ENCODE results near the gene PFKFB4.

The PFKFB4 gene

DNA sequence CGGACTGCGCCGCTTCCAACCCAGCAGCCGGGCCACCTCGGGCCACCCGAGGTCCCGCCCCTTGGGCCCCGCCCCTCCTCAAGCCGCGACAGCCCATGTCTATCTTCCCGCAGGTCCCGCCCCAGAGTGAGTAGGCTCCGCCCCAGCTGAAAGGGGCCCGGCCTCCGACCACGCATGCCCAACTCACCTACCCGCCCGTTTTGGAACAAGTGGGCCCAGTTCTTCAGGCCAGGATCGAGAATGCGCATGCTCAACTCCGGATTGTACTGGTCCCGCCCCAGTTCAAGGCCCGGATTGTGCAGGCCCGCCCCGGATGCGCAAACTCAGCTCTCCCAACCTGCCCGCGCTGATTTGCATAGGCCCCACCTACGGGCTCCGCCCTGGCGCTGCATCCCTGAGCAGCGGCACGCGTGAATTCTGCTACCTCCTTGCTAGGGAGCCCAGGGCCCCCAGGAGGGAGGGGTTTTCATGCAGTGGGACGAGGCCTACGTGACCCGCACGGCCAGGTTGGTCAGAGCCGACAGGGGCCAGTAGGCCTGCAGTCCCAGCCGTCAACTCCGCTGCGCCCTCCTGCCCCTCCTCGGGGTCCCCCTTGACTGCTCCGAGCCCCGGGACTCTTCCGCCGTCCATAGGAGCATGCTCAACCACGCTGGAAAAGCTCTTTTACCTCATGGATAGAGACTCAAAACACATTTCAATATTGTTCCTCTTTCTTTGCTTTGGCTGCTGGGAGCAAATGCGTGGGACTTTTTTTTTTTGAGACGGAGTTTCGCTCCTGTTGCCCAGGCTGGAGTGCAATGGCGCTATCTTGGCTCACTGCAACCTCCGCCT lies at the start of gene PFKFB4:
PFKFB4 (minus strand) TSS at position 8 of the 831 bp plus-strand sequence. CDS start 26 bp downstream, outside the sequence.
- Mint-ChIP-seq H3K27ac (peak within 1 kb of the TSS; percentile 93), H3K27me3 (peaks cover 2% of the 10 kb centered on the region), H3K9me3 (no peaks in the 10 kb centered on the region), H3K36me3 (ENCODE audit: low read depth) (peaks cover 2% of the 10 kb centered on the region), H3K4me1 (peaks cover 25% of the 10 kb centered on the region), H3K4me3 (peak within 1 kb of the TSS; percentile 84)
- ATAC-seq (peak; percentile 89), DNase-seq (peak; percentile 99)

DNA sequence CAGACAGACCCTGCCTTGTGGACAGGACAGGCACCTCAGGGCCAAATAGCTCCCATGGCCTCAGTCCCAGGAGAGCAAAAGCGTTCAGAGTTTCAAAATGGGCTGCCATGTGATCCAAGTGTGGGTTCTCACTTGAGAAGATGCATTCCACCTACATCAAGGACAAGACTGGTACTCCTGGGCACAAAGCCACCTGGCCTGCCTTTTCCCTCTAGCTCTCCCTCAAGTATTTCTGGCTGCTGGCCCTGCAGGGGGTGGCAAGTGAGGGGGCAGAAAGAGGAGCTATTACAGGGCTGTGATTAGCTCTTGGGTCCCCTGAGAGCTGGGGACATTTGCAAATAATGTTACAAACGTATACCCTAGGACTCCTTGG lies 45.0 kb upstream of the PFKFB4 start:
- H3K4me3 Mint-ChIP-seq: no peak overlapping the region
- peaks cover 27% of the 10 kb centered on the region for H3K36me3 Mint-ChIP-seq (ENCODE audit: low read depth)
- H3K9me3 Mint-ChIP-seq: no peaks in the 10 kb centered on the region

DNA sequence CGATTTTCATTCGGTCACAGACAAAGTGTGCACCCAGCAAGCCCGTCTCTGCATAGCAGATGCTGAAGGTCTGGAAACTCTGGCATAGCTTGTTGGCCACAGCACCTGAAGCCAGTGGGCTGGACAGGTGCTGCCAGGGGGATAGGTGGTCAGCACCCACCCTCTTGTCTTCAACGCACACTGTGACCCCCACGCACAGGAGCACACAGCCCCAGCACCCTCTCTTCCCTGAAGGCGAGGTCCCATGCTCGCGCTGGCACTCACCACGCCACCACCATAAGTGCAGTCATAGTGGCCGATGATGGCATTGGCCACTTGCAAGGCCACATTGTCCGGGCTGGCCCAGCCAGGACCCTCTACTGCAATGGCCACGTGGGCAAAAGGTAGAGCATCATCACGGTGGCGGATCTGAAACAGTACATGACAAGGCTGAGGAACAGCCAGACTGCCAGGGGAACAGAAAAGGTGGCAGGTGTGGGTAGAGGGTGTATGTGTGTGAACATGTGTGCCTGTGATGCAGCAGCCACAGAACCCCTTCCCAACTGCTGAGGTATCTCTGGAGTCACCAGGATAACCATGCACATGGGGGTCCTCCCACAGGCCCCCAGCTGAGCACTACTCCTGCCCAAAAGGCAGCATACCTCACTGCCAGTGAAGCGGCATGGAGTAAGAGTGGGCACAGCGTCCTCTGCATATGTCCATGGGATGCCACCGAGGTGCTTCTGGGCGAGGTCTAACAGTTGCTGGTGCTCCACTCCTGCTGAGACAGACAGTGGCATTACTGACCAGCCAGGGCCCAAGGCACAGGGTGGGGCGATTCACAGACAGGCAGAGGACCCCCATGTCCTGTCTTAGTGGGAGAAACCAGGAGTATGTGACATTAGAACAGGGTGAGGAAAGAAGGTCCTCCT lies 44.4 kb upstream of the PFKFB4 start:
- no peak overlapping the region for H3K27ac Mint-ChIP-seq
- peaks cover 3% of the 10 kb centered on the region for H3K4me1 Mint-ChIP-seq
- no peaks in the 10 kb centered on the region for H3K9me3 Mint-ChIP-seq
- H3K4me3 Mint-ChIP-seq: no peak overlapping the region
- peaks cover 25% of the 10 kb centered on the region for H3K36me3 Mint-ChIP-seq (ENCODE audit: low read depth)
- peaks cover 3% of the 10 kb centered on the region for H3K27me3 Mint-ChIP-seq
- ATAC-seq (no peak), DNase-seq (no peak)

More for the DNA sequence above, 45.0 kb upstream of the PFKFB4 start:
- Mint-ChIP-seq H3K27me3 (no peaks in the 10 kb centered on the region), H3K4me1 (no peaks in the 10 kb centered on the region), H3K27ac (no peak overlapping the region)
- ATAC-seq (no peak), DNase-seq (no peak)

DNA sequence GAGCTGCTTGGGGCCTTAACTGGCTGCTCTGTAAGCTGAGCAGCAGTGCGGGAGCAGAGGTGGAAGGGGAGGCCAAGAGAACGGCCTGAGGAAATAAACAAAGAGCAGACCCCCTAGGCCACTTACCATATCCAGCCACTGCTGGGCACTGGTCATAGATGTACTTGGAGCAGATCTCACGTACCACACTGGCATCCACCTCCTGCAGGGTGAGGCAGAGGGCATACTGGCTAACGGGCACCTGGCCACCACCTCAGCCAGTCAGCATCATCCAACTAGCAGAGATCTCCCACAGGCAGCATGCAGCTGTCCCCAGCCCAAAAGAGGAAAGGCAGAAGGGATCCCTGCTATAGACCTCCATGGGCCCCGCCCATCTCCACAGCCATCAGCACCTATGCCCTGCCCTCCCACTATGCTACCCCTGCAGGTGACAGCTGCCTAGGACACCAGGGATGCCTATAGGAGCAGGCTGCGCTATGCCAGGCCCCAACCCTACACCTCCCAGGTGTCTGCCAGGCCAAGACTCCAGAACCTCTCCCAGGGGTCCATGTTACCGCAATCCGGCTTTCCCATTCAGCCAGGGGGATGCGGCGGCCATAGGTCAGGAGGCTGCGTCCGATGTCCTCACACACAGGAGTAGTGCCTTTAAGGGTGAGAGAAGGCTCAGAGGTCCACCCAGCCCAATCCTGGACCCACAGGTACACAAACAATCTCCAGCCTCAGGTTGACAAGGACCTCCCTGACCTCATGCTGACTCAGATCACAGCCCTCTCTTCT lies 43.1 kb upstream of the PFKFB4 start:
- Mint-ChIP-seq H3K36me3 (ENCODE audit: low read depth) (peaks cover 21% of the 10 kb centered on the region), H3K4me3 (no peak overlapping the region), H3K27me3 (peaks cover 4% of the 10 kb centered on the region), H3K9me3 (no peaks in the 10 kb centered on the region), H3K4me1 (peaks cover 7% of the 10 kb centered on the region), H3K27ac (no peak overlapping the region)
- ATAC-seq: no peak
- no peak for DNase-seq

DNA sequence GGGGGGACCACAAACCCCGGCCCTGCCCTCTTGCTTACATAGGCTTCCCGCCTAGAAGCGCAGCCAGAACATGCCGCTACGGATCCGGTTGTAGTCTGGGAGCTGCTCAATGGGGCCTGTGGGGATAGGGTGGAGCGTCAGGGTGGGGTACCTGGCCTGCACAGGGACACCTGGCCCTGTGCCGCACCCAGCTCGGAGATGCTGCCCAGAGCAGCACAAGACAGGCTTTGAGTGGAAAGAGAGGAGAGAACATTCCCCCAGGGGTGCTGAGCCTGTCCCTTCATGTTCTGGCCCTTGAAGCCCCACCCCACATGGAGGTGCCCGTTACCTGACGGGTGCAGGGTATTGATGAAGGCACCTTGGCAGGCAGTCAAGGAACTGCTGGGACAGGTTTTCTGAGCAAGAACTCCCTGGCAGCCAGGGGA lies 42.5 kb upstream of the PFKFB4 start:
- Mint-ChIP-seq H3K4me1 (peaks cover 12% of the 10 kb centered on the region), H3K4me3 (no peak overlapping the region), H3K36me3 (ENCODE audit: low read depth) (peaks cover 15% of the 10 kb centered on the region), H3K27ac (no peak overlapping the region), H3K27me3 (peaks cover 10% of the 10 kb centered on the region), H3K9me3 (no peaks in the 10 kb centered on the region)
- DNase-seq (no peak), ATAC-seq (no peak)

DNA sequence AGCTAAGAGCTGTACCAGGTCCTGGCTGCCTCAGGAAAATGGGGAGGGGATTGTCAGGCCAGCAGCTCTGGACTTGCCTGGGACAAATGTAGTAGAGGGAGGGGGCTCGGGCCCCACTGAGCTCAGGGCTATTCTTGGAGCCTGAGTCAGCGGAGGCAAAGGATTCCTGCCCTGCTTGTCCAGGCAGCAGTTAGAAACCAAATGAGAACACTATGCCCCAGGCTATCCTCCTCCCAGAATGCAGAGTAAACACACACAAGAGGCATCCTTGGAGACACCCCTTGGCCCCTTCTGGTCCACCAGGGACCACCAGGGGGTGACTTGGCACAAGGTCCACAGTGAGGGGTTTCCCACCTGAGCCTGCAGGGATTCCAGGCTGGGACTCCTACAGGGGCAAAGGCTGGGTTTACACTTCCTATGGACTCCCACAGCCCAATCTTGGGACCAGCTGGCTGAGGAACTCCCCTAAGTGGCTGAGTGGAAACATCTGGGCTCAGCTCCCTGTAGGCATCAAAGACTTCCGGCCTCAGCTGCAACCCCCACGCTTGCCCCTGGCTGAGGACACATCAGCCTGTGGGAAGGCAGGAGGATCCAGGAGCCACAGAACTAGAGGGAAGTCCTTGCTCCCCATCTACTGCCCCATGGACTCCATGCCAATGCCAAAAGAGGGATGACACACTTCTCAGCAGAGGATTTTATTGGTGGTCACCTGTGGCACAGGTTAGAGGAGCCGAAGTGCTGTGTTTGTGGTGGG lies 41.9 kb upstream of the PFKFB4 start:
- no peak overlapping the region for H3K4me3 Mint-ChIP-seq

DNA sequence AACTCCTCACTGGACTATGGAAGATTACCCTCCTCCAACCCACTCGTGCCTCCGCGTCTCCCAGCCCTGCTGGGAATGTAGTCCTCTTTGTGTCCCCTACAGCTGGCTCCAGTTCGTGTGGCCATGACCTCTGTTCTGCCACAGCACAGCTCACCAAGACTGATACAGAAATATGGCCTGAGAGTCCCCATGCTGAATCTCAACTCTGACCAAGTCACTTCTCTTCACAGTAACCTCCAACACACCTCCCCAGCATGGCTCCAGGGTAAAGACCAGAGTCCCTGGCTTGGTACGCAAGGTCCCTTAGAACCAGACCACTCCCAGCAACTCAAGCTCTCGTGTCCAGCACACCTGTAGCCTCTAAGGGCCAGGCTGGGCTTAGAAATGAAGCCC lies 40.8 kb upstream of the PFKFB4 start:
- H3K4me1 Mint-ChIP-seq: peaks cover 12% of the 10 kb centered on the region
- peaks cover 7% of the 10 kb centered on the region for H3K36me3 Mint-ChIP-seq (ENCODE audit: low read depth)
- H3K4me3 Mint-ChIP-seq: no peak overlapping the region
- H3K27me3 Mint-ChIP-seq: peaks cover 18% of the 10 kb centered on the region
- ATAC-seq (no peak), DNase-seq (no peak)
- H3K9me3 Mint-ChIP-seq: no peaks in the 10 kb centered on the region
- peak overlapping the region; percentile 62 for H3K27ac Mint-ChIP-seq

More for the DNA sequence above, 41.9 kb upstream of the PFKFB4 start:
- H3K4me1 Mint-ChIP-seq: peaks cover 12% of the 10 kb centered on the region
- no peaks in the 10 kb centered on the region for H3K9me3 Mint-ChIP-seq
- H3K27me3 Mint-ChIP-seq: peaks cover 10% of the 10 kb centered on the region
- H3K27ac Mint-ChIP-seq: no peak overlapping the region
- DNase-seq: no peak
- peaks cover 12% of the 10 kb centered on the region for H3K36me3 Mint-ChIP-seq (ENCODE audit: low read depth)
- ATAC-seq: no peak

DNA sequence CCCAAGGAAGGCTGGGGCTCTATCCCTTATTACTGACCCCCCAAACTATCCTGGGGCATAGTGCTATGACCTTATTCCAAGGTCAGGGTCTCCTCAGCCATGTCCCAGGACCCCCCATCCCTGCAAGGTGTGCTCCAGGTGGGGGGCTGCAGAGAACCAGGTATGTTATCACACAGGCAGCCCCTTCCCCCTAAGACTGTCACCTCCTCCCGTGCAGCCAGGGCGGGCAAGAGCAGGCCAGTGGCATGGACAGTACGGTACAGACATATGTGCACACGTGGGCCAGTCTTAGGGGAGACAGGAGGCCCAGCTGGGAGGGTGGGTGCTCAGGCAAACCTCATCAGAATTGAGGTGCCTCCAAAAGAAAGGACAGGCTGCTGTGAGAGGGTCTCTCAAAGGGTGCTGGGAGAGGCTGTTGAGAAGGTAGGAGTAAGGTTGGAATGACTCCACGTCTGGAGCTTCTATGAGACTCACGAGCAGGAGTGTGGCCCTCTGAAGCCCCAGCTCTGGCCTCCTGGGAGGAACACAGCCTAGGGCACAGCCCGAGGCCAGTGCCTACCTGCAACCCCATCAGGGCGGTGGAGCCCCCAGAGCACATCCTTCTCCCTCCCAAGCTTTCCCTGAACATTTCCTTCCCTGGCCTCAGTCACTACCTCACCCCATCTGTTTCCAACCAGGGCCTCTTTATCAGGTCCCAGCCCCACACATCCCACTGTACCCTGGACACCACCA lies 40.2 kb upstream of the PFKFB4 start:
- Mint-ChIP-seq H3K4me1 (peaks cover 12% of the 10 kb centered on the region), H3K9me3 (no peaks in the 10 kb centered on the region), H3K27ac (peak overlapping the region; percentile 62), H3K4me3 (no peak overlapping the region), H3K36me3 (ENCODE audit: low read depth) (peaks cover 5% of the 10 kb centered on the region), H3K27me3 (peaks cover 18% of the 10 kb centered on the region)
- ATAC-seq (no peak), DNase-seq (no peak)

DNA sequence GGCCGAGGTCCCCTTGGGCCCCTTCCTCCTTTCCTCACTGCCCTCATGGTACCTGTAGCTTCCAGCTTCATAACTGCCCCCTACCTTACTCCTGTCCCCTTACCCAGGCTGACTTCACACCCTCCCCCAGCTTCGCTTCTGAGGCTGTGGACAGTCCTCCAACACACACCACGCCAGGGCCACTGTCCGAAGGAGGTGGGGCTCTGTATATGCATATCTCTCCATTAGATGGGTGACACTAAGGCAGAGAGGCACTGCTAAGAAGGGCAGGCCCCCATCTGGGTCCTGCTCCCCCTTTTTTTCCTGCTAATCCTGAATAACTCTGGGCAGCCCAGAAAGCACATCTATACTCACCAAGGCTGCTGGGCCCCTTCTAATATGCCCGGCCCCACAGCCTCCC lies 39.6 kb upstream of the PFKFB4 start:
- Mint-ChIP-seq H3K27ac (no peak overlapping the region), H3K4me3 (no peak overlapping the region), H3K36me3 (ENCODE audit: low read depth) (peaks cover 5% of the 10 kb centered on the region), H3K9me3 (no peaks in the 10 kb centered on the region), H3K27me3 (peaks cover 18% of the 10 kb centered on the region), H3K4me1 (peaks cover 12% of the 10 kb centered on the region)
- no peak for DNase-seq
- no peak for ATAC-seq

DNA sequence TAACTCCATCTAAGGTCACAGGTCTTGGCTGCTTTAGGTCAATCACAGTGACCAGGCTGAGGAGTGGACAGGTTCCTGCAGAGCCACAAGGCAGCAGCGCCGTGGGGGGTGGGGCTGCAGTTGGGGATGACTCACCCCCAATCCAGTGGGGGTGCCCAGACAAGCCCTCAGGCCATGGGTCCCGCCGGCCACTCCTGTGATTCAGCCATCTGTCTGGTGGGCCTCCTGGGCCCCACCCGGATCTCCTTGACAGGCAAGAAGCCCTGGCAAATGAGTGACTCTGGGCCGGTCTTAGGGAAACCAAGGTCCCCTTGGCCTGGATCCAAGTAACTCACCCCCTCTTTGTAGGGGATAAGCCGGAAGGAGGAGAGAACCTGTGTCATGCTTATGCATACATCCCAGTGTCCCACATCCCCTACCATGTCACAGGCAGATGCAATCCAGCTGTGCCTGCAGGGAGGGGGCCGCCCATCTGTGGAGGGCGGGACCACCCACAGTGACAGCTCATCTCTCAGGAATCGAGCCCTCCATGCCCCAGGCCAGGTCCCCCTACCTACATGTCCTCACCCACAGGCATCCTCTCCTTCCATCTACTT lies 39.0 kb upstream of the PFKFB4 start:
- Mint-ChIP-seq H3K4me3 (no peak overlapping the region), H3K9me3 (no peaks in the 10 kb centered on the region), H3K4me1 (peaks cover 12% of the 10 kb centered on the region), H3K27ac (no peak overlapping the region), H3K27me3 (peaks cover 22% of the 10 kb centered on the region), H3K36me3 (ENCODE audit: low read depth) (peaks cover 2% of the 10 kb centered on the region)
- DNase-seq: no peak
- no peak for ATAC-seq

DNA sequence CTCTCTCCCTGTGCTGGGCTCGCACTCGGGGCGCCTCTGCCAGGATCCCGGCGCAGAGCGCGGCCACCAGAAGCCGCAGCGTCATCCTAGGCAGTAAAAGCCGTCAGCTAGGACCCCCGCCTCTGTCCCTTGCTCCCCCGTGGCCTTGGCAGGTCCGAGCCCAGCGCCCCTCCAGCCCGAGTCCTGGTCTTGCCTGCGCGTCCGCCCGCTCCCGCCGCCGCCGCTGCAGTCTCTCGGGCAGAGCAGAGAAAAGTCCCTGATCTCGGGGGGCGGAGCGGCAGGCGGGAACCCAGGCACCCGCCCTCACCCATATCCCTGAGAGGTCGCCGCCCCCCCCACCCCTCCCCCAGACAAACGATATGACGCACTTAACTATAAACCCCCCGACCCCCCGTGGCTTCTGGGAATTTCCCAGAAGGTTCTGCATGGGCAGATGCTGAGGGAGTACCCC lies 38.5 kb upstream of the PFKFB4 start, which contains the start of gene COL7A1:
COL7A1 (minus strand) TSS at position 255 of the 451 bp plus-strand sequence; CDS start at position 85, 170 bp downstream.
- DNase-seq (no peak), ATAC-seq (no peak)
- Mint-ChIP-seq H3K36me3 (ENCODE audit: low read depth) (no peaks in the 10 kb centered on the region), H3K4me3 (no peak within 1 kb of the TSS), H3K27me3 (peaks cover 22% of the 10 kb centered on the region), H3K9me3 (no peaks in the 10 kb centered on the region), H3K27ac (no peak within 1 kb of the TSS), H3K4me1 (peaks cover 12% of the 10 kb centered on the region)

DNA sequence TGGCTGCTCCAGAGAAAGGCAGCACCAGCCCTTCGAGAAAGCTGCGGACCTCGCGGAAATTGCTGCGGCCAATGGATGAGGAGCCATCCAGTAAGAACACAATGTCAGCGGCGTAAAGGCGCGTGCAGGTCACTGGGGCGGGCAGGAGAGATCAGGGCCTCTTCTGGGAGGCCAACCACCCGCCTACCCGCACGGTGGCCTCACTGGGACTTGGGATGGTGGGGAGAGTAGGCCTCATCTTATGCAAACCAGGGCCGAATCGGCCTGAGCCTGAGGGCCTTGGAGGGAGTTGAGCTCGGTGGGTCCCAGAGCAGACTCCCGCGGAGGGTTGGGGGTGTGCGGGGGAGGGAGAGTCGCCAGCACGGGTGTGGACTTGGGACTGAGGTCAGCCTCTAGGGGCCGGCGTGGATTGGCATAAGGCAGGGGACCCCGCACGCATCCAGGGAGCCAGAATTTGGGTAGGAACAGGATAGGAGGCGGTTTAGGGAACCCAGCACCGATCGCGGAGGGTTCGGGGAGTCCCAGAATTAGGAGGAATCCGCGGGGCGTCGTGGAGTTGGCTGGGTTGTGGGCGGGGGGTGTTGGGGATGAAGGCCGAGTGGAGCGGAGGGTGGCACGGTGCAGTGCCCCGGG lies 37.9 kb upstream of the PFKFB4 start:
- H3K27ac Mint-ChIP-seq: no peak overlapping the region
- no peaks in the 10 kb centered on the region for H3K9me3 Mint-ChIP-seq
- ATAC-seq (no peak), DNase-seq (no peak)
- peaks cover 12% of the 10 kb centered on the region for H3K4me1 Mint-ChIP-seq
- H3K27me3 Mint-ChIP-seq: peaks cover 27% of the 10 kb centered on the region
- H3K4me3 Mint-ChIP-seq: no peak overlapping the region
- H3K36me3 Mint-ChIP-seq (ENCODE audit: low read depth): no peaks in the 10 kb centered on the region

Data from activated naive CD8-positive, alpha-beta T cell treated with anti-CD3 and anti-CD28 coated beads, Interleukin-2, amount 50 U/mL, for 24 hours (primary cell).